Loucy (cell line): ENCODE data around the gene ELMO2.

ENCODE experiments used
- H2AFZ ChIP-seq: fragments of 200-600 bp; sonication (generic); 2 replicates; pipeline ENCODE4 v1.6.0; 2016; ENCODE audit warnings: antibody characterized with exemption, mild to moderate bottlenecking, low read length, moderate library complexity
- H3F3A ChIP-seq: fragments of 200-600 bp; 2 replicates; pipeline ENCODE4 v1.6.0; 2016; ENCODE audit warnings: antibody characterized with exemption, low read depth, mild to moderate bottlenecking
- H3K27me3 ChIP-seq: fragments of 200-600 bp; sonication (generic); 2 replicates; pipeline ENCODE4 v1.6.1; 2014; ENCODE audit warnings: low read length, mild to moderate bottlenecking; ENCODE audit not compliant: insufficient read depth, poor library complexity, severe bottlenecking
- H3K36me3 ChIP-seq: fragments of 200-600 bp; sonication (generic); 2 replicates; pipeline ENCODE4 v1.6.1; 2016; ENCODE audit warnings: low read length; ENCODE audit not compliant: insufficient read depth
- H3K4me1 ChIP-seq: fragments of 200-600 bp; sonication (generic); 2 replicates; pipeline ENCODE4 v1.5.1; 2014; ENCODE audit warnings: low read length, mild to moderate bottlenecking; ENCODE audit not compliant: insufficient read depth, poor library complexity, severe bottlenecking
- H3K4me2 ChIP-seq: fragments of 200-600 bp; sonication (generic); 2 replicates; pipeline ENCODE4 v1.6.0; 2014; ENCODE audit warnings: antibody characterized with exemption, low read length, low read depth, mild to moderate bottlenecking; ENCODE audit not compliant: poor library complexity, severe bottlenecking
- H3K4me3 ChIP-seq: fragments of 200-600 bp; sonication (generic); 2 replicates; pipeline ENCODE4 v1.5.1; 2014; ENCODE audit warnings: low read length, mild to moderate bottlenecking, mixed read lengths; ENCODE audit not compliant: poor library complexity, severe bottlenecking
- H3K79me2 ChIP-seq: fragments of 200-600 bp; sonication (generic); 2 replicates; pipeline ENCODE4 v1.6.1; 2014; ENCODE audit warnings: low read length; ENCODE audit not compliant: insufficient read depth
- H3K9ac ChIP-seq: fragments of 200-600 bp; sonication (generic); 2 replicates; pipeline ENCODE4 v1.6.0; 2014; ENCODE audit warnings: mild to moderate bottlenecking, low read depth, low read length, moderate library complexity; ENCODE audit not compliant: poor library complexity, severe bottlenecking
- H3K9me2 ChIP-seq: fragments of 200-600 bp; sonication (generic); replicated peaks from 2 replicates; pipeline ENCODE4 v1.6.1; 2016; ENCODE audit warnings: low read depth, low read length, mixed read lengths
- H3K9me3 ChIP-seq: fragments of 200-600 bp; sonication (generic); 2 replicates; pipeline ENCODE4 v1.6.1; 2014; ENCODE audit warnings: mild to moderate bottlenecking, antibody characterized with exemption, low read length, low read depth; ENCODE audit not compliant: insufficient read depth
- H4K20me1 ChIP-seq: fragments of 200-600 bp; sonication (generic); 2 replicates; pipeline ENCODE4 v1.6.0; 2014; ENCODE audit warnings: antibody characterized with exemption, low read length, mild to moderate bottlenecking; ENCODE audit not compliant: insufficient read depth, poor library complexity, severe bottlenecking
- EZH2phosphoT487 ChIP-seq: fragments of 200-600 bp; IDR thresholded peaks from 2 replicates; pipeline ENCODE4 v1.6.1; 2018; ENCODE audit warnings: antibody characterized with exemption, mild to moderate bottlenecking, moderate library complexity, borderline replicate concordance
- TF ChIP-seq, protein P1 (sequence below): fragments of 200-600 bp; sonication (generic); conservative IDR thresholded peaks from 2 replicates; pipeline ENCODE4 v1.5.1; 2014; ENCODE audit warnings: mild to moderate bottlenecking, antibody characterized with exemption, low read length

Gene ELMO2

DNA sequence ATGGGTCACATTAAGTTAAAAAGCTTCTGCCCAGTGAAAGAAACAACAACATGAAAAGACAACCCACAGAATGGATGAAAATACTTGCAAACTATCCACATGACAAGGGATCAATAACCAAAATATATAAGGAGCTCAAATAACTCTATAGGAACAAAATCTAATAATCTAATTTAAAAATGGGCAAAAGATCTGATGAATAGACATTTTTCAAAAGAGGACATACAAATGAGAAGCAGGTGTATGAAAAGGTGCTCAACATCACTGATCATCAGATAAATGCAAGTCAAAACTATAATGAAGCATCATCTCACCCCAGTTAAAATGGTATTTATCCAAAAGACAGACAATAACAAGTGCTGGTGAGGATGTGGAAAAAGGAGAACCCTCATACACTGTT lies 21.0 kb upstream of the ELMO2 start:
- no peak overlapping the region for H3K4me3 ChIP-seq
- no peaks in the 10 kb centered on the region for H3K9me2 ChIP-seq
- H3K27me3 ChIP-seq, result no peaks in the 10 kb centered on the region
- no peaks in the 10 kb centered on the region for H3K9me3 ChIP-seq
- H2AFZ ChIP-seq, result no peak overlapping the region
- H4K20me1 ChIP-seq, result no peaks in the 10 kb centered on the region
- H3K36me3 ChIP-seq, result no peaks in the 10 kb centered on the region
- TF ChIP-seq EZH2phosphoT487, result no peak
- TF ChIP-seq, protein P1, sequence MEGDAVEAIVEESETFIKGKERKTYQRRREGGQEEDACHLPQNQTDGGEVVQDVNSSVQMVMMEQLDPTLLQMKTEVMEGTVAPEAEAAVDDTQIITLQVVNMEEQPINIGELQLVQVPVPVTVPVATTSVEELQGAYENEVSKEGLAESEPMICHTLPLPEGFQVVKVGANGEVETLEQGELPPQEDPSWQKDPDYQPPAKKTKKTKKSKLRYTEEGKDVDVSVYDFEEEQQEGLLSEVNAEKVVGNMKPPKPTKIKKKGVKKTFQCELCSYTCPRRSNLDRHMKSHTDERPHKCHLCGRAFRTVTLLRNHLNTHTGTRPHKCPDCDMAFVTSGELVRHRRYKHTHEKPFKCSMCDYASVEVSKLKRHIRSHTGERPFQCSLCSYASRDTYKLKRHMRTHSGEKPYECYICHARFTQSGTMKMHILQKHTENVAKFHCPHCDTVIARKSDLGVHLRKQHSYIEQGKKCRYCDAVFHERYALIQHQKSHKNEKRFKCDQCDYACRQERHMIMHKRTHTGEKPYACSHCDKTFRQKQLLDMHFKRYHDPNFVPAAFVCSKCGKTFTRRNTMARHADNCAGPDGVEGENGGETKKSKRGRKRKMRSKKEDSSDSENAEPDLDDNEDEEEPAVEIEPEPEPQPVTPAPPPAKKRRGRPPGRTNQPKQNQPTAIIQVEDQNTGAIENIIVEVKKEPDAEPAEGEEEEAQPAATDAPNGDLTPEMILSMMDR, result no peak
- no peaks in the 10 kb centered on the region for H3K79me2 ChIP-seq
- no peak overlapping the region for H3K9ac ChIP-seq
- no peaks in the 10 kb centered on the region for H3F3A ChIP-seq
- H3K4me2 ChIP-seq, result no peak overlapping the region
- no peaks in the 10 kb centered on the region for H3K4me1 ChIP-seq

DNA sequence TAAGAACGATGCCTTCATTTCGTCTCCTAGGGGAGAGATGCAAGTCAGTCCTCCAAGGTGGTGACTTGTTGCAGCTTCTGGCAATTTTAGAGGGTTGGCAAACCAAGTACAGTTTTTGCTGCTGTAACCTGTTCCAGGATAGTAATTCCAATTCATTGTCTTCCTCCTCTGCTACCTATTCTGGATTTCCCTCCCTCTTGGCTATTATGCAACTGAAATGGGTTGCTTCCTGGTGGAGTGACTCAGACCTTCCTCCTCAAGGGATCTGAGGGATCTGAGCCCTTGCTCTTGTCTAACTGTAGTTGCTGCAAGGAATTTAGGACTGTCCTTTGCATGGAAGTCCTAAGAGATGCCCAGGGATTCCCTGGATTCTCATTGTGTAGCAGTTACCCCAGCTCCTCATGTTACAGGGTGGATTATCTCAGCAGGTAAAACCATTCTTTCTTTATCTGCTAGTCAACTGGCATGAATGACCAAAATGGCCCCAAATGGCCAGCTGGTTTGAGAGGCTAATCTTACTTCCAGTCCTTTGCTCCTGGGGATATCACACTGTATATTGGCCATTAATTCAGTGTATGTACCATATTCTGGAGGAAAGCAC lies 17.6 kb upstream of the ELMO2 start:
- Histone ChIP-seq H3F3A (no peaks in the 10 kb centered on the region), H3K4me3 (no peak overlapping the region), H3K9me2 (no peaks in the 10 kb centered on the region), H3K4me2 (no peak overlapping the region), H4K20me1 (no peaks in the 10 kb centered on the region), H3K27me3 (no peaks in the 10 kb centered on the region), H3K9ac (no peak overlapping the region), H3K79me2 (no peaks in the 10 kb centered on the region), H3K4me1 (no peaks in the 10 kb centered on the region), H2AFZ (no peak overlapping the region), H3K36me3 (no peaks in the 10 kb centered on the region), H3K9me3 (no peaks in the 10 kb centered on the region)
- no peak for TF ChIP-seq EZH2phosphoT487
- TF ChIP-seq, protein P1, result no peak

DNA sequence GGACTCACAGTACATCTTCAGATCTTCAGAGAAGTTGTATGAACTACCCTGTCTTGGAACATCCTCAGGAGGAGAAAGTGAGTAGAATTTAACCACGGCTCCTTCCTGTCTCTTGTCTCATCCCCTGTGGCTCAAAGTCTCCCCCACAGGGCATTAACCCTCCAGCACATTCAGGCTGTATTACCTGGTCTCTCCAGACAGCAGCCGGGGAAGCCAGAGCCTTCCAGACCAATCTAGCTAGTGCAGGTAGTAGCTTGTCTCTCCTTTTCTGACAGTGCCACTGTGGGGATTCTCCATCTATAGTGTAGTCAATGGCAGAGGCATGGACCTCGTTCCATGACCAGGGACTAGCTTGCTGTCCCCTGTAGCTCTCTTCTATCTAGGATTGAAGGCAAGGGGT lies 16.9 kb upstream of the ELMO2 start:
- Histone ChIP-seq H3K9me3 (no peaks in the 10 kb centered on the region), H3K4me1 (no peaks in the 10 kb centered on the region), H3F3A (no peaks in the 10 kb centered on the region), H3K9ac (no peak overlapping the region), H4K20me1 (no peaks in the 10 kb centered on the region), H3K79me2 (no peaks in the 10 kb centered on the region), H3K27me3 (no peaks in the 10 kb centered on the region), H3K4me2 (no peak overlapping the region), H3K4me3 (no peak overlapping the region), H3K36me3 (no peaks in the 10 kb centered on the region), H2AFZ (no peak overlapping the region), H3K9me2 (no peaks in the 10 kb centered on the region)
- TF ChIP-seq, protein P1, result no peak
